C4-2B (cell line): ENCODE data around the gene RAPGEF6.

Experiments used
- CTCF ChIP-seq: fragments of 450-650 bp; conservative IDR thresholded peaks from 2 replicates; pipeline ENCODE4 v1.5.1; 2017; ENCODE audit warnings: mild to moderate bottlenecking
- ZFX ChIP-seq: fragments of 450-650 bp; IDR thresholded peaks from 2 replicates; pipeline ENCODE4 v1.6.1; 2017

DNA sequence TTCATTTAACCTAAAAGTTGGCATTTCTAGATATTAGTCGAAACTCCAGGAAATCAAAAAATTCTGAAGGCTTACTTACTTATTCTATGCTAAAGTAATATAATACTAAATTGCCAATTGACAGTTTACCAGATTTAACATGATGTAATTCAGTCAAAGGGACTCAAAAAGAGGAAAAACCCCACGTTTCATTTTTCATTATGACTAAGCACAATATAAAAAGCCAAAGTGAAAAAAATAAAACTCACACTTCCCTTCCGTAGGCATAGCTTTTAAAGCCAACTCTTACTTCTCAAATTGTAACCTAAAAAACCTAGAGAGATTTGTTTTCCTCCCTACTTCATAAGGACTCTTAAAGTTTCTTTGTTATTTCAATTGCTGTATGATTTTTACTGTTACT, 146.6 kb downstream of the RAPGEF6 start:
- TF ChIP-seq CTCF: no peak
- no peak for TF ChIP-seq ZFX
